Measurements from ENCODE around the gene PTPRR.

Gene PTPRR

DNA sequence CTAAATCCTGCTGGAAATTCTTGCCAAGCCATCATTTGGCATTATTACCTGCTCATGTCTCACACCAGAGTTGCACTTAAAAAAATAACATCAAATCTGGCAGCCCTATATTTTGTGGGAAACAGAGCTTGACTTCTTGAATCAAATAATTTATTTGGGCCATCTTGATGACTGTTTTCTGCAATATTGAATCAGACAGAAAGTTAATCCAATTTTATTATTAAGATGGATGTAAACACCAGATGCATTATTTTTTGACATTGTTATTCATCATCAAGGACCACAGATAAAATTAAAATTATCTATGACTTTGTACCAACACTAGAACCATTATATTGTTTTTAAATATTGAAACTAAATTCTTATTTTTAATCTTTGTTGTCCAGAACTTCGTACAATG lies 132.9 kb downstream of the PTPRR start:
- Histone ChIP-seq H3K27ac (ENCODE audit: low read depth, low read length) (no peak overlapping the region), H3K9me3 (ENCODE audit: control insufficient read depth, insufficient read depth, low read length) (no peaks in the 10 kb centered on the region), H3K79me2 (ENCODE audit: control insufficient read depth, low read length) (no peaks in the 10 kb centered on the region), H3K36me3 (ENCODE audit: control insufficient read depth, low read length) (no peaks in the 10 kb centered on the region), H3K4me3 (ENCODE audit: low read length) (no peak overlapping the region), H4K20me1 (ENCODE audit: control insufficient read depth, insufficient read depth, low read depth, low read length) (no peaks in the 10 kb centered on the region), H3K4me2 (ENCODE audit: low read length) (no peak overlapping the region), H3F3A (ENCODE audit: control insufficient read depth, insufficient read depth) (no peaks in the 10 kb centered on the region), H3K4me1 (ENCODE audit: control insufficient read depth, low read length) (no peaks in the 10 kb centered on the region), H3K27me3 (ENCODE audit: control insufficient read depth, low read length) (0 out of 2 replicates have a peak, but pooled peaks cover 7% of the 10 kb centered on the region), H3K9me2 (replicated peaks; ENCODE audit: control insufficient read depth, low read length) (no peaks in the 10 kb centered on the region)
- TF ChIP-seq EZH2phosphoT487 (IDR thresholded peaks at IDR 0.05; ENCODE audit: borderline replicate concordance, low read length), result no peak

DNA sequence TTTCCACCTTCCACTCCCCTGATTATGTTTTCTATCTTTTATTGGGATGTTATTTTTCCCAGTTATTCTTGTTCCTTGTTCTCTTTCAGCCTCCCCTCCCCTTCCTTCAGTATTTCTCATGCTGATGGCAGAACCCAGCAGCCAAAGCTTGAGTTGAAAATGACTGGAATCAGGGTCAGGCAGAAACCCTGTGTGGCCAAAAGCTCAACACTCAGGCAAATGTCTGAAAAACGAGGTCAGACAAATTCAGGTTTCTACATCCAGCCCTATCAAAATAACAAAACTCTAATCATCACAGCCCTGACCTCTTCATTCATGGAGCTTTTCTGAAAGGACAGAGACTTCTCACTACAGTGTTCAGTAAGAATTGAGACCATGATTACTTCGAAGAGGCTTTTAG lies 134.6 kb downstream of the PTPRR start:
- Histone ChIP-seq H3K4me1 (ENCODE audit: control insufficient read depth, low read length) (no peaks in the 10 kb centered on the region), H3K27ac (ENCODE audit: low read depth, low read length) (no peak overlapping the region), H3K4me3 (ENCODE audit: low read length) (no peak overlapping the region), H3K9me3 (ENCODE audit: control insufficient read depth, insufficient read depth, low read length) (no peaks in the 10 kb centered on the region), H3K9me2 (replicated peaks; ENCODE audit: control insufficient read depth, low read length) (no peaks in the 10 kb centered on the region), H3F3A (ENCODE audit: control insufficient read depth, insufficient read depth) (no peaks in the 10 kb centered on the region), H3K36me3 (ENCODE audit: control insufficient read depth, low read length) (no peaks in the 10 kb centered on the region), H4K20me1 (ENCODE audit: control insufficient read depth, insufficient read depth, low read depth, low read length) (no peaks in the 10 kb centered on the region), H3K4me2 (ENCODE audit: low read length) (no peak overlapping the region), H3K79me2 (ENCODE audit: control insufficient read depth, low read length) (no peaks in the 10 kb centered on the region), H3K27me3 (ENCODE audit: control insufficient read depth, low read length) (0 out of 2 replicates have a peak, but pooled peaks cover 7% of the 10 kb centered on the region)
- TF ChIP-seq, protein P1, sequence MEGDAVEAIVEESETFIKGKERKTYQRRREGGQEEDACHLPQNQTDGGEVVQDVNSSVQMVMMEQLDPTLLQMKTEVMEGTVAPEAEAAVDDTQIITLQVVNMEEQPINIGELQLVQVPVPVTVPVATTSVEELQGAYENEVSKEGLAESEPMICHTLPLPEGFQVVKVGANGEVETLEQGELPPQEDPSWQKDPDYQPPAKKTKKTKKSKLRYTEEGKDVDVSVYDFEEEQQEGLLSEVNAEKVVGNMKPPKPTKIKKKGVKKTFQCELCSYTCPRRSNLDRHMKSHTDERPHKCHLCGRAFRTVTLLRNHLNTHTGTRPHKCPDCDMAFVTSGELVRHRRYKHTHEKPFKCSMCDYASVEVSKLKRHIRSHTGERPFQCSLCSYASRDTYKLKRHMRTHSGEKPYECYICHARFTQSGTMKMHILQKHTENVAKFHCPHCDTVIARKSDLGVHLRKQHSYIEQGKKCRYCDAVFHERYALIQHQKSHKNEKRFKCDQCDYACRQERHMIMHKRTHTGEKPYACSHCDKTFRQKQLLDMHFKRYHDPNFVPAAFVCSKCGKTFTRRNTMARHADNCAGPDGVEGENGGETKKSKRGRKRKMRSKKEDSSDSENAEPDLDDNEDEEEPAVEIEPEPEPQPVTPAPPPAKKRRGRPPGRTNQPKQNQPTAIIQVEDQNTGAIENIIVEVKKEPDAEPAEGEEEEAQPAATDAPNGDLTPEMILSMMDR (IDR thresholded peaks at IDR 0.05; ENCODE audit: low read depth, low read length, poor library complexity, severe bottlenecking), result no peak
- TF ChIP-seq EZH2phosphoT487 (IDR thresholded peaks at IDR 0.05; ENCODE audit: borderline replicate concordance, low read length), result no peak

DNA sequence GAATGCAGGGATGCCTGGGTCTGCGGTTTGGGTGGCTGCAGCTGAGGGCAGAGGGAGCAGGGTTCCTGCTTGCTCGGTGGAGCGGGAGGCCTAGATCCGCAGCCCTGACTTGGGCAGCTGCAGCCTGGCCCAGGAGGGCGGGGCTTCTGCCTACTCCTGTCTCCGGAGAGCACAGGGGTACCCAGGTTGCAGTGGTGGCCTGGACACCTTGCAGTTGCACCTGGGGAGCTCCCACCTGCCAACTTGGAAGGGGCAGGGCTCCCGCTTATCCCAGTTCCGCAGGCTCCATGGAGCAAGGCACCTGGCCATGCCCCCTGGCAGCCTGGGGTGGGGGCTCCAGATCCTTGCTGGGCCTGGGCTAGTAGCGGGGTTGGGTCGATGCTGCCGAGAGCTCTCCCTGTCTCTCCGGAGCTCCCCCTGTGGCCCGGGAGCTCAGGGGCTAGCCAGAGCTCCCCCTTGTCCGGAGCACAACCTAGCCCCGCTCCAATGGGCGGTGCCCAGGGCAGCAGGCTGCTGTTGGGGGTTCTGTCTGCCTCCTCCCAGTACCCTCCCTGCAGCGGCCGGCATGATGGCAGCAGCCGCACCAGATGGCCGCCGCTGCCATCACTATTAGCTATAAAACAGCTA lies 136.4 kb downstream of the PTPRR start:
- Histone ChIP-seq H4K20me1 (ENCODE audit: control insufficient read depth, insufficient read depth, low read depth, low read length) (no peaks in the 10 kb centered on the region), H3K36me3 (ENCODE audit: control insufficient read depth, low read length) (no peaks in the 10 kb centered on the region), H3K9me2 (replicated peaks; ENCODE audit: control insufficient read depth, low read length) (no peaks in the 10 kb centered on the region), H3K27me3 (ENCODE audit: control insufficient read depth, low read length) (0 out of 2 replicates have a peak, but pooled peaks cover 5% of the 10 kb centered on the region), H3K79me2 (ENCODE audit: control insufficient read depth, low read length) (no peaks in the 10 kb centered on the region), H3K4me1 (ENCODE audit: control insufficient read depth, low read length) (no peaks in the 10 kb centered on the region), H3K4me3 (ENCODE audit: low read length) (no peak overlapping the region), H3K9me3 (ENCODE audit: control insufficient read depth, insufficient read depth, low read length) (no peaks in the 10 kb centered on the region), H3K27ac (ENCODE audit: low read depth, low read length) (no peak overlapping the region), H3F3A (ENCODE audit: control insufficient read depth, insufficient read depth) (no peaks in the 10 kb centered on the region), H3K4me2 (ENCODE audit: low read length) (no peak overlapping the region)
- TF ChIP-seq, protein P1 (IDR thresholded peaks at IDR 0.05; ENCODE audit: low read depth, low read length, poor library complexity, severe bottlenecking), result no peak
- TF ChIP-seq EZH2phosphoT487 (IDR thresholded peaks at IDR 0.05; ENCODE audit: borderline replicate concordance, low read length), result no peak

DNA sequence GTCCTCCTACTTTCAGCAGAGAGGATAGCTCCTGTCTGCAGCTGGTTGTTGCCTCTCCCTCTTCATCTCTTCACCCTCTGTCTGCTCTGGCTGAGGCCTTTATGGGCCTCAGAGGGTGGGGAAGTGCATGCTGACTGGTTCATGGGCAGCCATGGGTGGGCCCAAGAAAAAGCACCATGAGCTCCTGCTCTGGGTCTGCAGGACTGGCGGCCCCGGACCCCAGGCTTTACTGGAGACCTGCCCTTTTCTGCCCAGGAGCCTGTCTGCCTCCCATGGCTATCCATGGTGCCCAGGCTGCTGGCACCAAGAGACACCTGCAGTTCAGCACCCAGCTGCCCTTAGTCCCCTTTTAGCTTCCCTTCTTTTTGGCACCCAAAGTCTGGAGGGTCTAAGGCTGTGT lies 137.1 kb downstream of the PTPRR start:
- Histone ChIP-seq H3K4me1 (ENCODE audit: control insufficient read depth, low read length) (no peaks in the 10 kb centered on the region), H3K79me2 (ENCODE audit: control insufficient read depth, low read length) (no peaks in the 10 kb centered on the region)

More for the DNA sequence above, 137.1 kb downstream of the PTPRR start:
- TF ChIP-seq, protein P1 (IDR thresholded peaks at IDR 0.05; ENCODE audit: low read depth, low read length, poor library complexity, severe bottlenecking), result no peak
- no peak for TF ChIP-seq EZH2phosphoT487 (IDR thresholded peaks at IDR 0.05; ENCODE audit: borderline replicate concordance, low read length)
- H3K27ac ChIP-seq (ENCODE audit: low read depth, low read length), result no peak overlapping the region
- no peak overlapping the region for H3K4me2 ChIP-seq (ENCODE audit: low read length)
- H3K27me3 ChIP-seq (ENCODE audit: control insufficient read depth, low read length), result 0 out of 2 replicates have a peak, but pooled peaks cover 5% of the 10 kb centered on the region
- no peak overlapping the region for H3K4me3 ChIP-seq (ENCODE audit: low read length)
- H3K9me2 ChIP-seq (replicated peaks; ENCODE audit: control insufficient read depth, low read length), result no peaks in the 10 kb centered on the region
- no peaks in the 10 kb centered on the region for H3K36me3 ChIP-seq (ENCODE audit: control insufficient read depth, low read length)
- no peaks in the 10 kb centered on the region for H3K9me3 ChIP-seq (ENCODE audit: control insufficient read depth, insufficient read depth, low read length)
- H3F3A ChIP-seq (ENCODE audit: control insufficient read depth, insufficient read depth), result no peaks in the 10 kb centered on the region
- no peaks in the 10 kb centered on the region for H4K20me1 ChIP-seq (ENCODE audit: control insufficient read depth, insufficient read depth, low read depth, low read length)

Data from DOHH2 (cell line).